A549 (cell line): ENCODE data around the gene POLR3H.

Experiments used
- CTCF ChIP-seq: fragments of >200 bp; sonication (Bioruptor Twin); formaldehyde crosslinking; IDR thresholded peaks from 3 replicates; pipeline ENCODE4 v1.5.1; 2016
- MAZ ChIP-seq: fragments of 150-350 bp; IDR thresholded peaks from 2 replicates; pipeline ENCODE4 v1.6.1; 2014; ENCODE audit warnings: antibody characterized with exemption, low read depth, low read length, borderline replicate concordance

GRCh38 chr22:41528938-41529561, 15.2 kb downstream of the POLR3H start:
- no peak for TF ChIP-seq MAZ
- TF ChIP-seq CTCF = no peak
